HG03520 (cell line): ENCODE data around the gene VWCE.

Source experiments
- ATAC-seq: cut with Tn5 transposase; IDR thresholded peaks from one replicate; pipeline ENCODE4 v1.9.1; 2021; ENCODE audit warnings: mild to moderate bottlenecking, moderate library complexity; ENCODE audit not compliant: unreplicated experiment

Gene VWCE

DNA sequence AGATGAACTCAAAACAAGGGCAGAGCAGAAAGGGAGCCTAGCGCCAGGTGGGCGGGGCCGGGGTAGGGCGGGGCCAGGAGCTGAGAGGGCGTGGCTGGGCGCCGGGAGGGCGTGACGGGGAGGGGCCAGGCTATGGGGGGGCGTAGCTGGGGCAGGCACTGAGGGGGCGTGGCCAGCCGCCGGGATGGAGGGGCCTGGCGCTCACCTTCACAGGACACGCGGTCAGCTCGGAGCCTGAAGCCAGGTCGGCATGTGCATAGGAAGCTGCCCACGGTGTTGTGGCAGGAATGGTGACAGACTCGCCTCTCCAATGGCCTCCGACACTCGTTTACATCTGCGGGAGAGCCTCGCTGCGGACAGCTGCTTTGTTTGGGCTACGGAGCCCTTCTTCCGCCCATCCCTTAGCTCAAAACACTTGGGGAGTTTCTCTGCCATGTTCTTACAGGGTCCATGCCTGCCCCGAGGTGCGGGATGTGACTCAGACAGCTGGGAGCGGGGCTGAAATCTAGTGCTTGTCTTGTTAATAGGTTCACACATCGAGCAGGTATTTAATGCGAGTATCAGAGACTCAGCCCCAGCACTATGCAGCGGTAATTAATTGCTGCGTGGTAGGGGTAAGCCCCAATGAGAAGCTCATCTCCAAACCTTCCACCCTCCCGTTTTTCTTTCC lies 13.4 kb downstream of the VWCE start:
- ATAC-seq: no peak

- no peak for ATAC-seq
Measured at GRCh38 chr11:61280883-61281580, 14.1 kb downstream of the VWCE start.

DNA sequence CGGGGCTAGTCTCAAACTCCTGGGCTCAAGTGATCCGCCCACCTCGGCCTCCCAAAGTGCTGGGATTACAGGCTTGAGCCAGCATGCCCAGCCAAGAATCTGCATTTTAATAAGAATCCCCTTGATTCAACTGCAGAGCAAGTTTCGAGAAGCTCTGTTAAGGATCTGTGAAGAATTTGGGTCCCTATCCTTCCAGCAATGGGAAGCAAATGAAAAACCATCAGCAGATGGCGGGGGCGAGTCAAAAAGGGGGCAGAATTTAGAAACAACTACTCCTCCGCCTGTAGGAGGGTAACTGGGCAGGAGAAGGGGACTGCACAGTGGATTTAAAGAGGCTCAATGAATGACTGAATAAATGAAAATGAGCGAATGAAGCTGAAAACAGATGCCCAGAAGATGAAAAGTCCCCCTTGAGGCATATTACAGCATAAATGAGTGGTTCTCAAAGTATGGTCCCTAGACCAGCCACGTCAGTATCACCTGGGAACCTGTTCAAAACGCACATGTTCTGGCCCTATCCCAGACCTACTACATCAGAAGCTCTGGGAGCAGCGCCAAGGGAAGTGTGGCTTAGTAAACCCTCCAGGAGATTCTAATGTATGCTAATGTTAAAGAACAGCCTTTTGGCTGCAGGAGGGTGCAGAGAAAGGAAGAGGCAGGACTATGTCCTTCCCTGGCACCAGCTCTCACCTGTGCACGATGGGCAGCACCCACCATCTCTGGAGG lies 15.0 kb downstream of the VWCE start:
- no peak for ATAC-seq

GRCh38 chr11:61278001-61278470 lies 17.1 kb downstream of the VWCE start:
- ATAC-seq: no peak

GRCh38 chr11:61277186-61278000 lies 17.7 kb downstream of the VWCE start:
- ATAC-seq: no peak

GRCh38 chr11:61275191-61275590 lies 19.9 kb downstream of the VWCE start:
- no peak for ATAC-seq

- no peak for ATAC-seq
Measured at GRCh38 chr11:61274084-61274483, 21.0 kb downstream of the VWCE start.

DNA sequence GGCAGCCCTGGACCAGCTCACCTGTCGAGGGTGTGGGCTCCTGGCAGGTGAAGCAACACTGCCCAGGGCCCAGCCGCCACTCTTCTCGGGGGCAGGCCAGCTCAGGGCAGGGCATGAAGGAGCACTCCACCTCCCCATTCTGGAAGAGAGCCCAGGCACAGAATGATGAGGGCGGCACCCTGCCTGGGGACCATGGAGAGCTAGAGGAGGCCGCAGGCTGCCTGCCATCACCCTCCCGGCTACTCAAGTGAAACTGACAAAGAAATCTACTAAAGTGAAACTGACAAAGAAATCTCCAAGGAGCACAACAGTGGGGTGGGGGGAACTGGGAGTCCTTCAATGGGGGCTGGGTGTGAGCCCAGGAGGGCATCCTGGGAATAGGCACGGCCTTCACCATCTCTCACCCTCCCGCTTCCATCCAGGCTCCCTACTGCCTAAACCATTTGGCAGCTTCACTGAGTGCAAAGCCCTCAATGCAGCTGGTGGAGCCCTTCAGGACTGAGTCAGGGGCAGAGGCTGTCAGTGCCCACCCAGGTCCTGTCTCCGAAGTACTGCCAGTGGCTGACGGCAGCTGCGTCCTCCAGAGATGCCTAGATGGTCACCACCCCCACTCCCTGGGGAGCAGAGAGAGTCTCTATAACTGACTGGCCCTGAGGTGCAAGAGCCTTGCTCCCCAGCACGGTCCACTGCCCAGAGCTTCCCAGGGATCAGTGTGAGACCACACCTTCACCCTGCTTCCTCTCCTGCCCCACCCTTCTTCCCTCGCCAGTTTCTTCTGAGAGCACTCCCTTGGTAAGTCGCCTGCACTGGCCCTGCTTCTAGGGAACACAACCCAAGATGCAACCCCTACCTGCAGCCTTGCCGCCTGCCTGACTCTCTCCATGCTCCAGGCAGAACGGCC lies 21.7 kb downstream of the VWCE start:
- ATAC-seq: no peak

GRCh38 chr11:61272731-61273130 lies 22.4 kb downstream of the VWCE start:
- no peak for ATAC-seq

- ATAC-seq: no peak
Measured at GRCh38 chr11:61270354-61271076, 24.6 kb downstream of the VWCE start.

DNA sequence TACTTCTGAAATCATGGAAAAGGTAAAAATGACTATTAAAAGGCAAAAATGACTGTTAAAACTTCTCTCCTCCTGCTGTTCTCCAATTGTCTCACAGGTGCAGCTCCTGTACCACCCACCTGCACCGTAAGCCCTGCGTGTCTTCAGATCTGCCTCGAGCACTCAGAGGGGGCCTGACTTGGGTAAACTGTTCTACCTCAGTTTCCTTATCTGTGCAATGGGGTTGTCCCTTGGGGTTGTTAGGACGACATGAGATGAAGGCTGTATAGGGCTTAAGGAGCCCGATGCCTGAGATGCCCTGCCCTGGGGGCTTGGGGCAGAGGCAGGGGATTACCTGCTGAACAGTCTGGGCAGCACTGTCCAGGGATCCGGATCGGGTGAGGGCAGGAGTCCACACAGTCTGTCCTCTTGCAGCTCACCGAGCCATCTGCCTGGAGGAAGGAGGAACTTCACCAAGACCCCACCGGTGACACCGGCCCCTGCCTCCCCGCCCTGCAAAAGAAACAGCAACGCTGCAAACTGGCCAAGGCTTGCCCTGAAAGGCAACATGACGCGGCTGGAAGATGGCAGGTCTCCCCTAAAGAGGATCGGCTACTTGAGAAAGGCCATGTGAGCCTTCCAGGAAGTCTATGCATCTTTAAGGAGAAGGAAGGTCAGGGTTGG lies 26.4 kb downstream of the VWCE start:
- ATAC-seq: no peak

DNA sequence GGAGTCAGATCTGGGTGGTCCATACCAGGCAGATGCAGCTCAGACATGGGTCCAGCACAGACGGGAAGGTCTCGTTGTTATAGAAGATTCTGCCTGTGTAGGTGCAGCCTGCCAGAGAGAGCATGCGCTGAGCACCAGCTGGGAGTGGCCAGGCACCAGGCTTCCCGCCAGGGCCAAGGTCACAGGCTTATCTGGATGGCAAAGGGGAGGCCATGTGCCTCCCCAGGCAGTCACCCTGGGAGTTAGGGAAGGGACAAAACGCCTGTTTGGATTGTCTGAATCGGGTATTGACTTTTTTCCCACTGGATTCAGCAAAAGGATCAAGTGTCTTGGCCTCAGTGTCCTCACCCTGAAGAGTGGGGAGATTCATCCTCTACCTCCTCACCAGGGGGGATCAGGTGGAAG lies 27.7 kb downstream of the VWCE start:
- ATAC-seq: no peak

DNA sequence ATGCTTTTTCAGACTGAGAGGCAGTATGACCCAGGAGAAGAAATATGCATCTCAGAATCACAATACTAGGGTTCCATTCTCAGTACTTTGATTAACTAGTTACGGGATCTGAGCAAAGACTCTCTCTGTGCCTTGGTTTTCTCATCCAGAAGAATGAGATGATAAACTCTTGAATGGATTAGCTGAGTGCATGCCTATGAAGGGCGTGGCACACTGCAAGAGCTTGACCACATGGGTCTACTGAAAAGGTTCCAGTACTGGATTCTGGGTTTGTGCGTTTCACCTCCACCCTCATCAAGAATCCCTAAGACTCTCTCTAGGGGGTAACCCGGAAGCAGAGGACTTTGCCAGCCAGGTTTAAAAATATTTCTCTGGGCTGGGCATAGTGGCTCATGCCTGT lies 28.5 kb downstream of the VWCE start:
- no peak for ATAC-seq

- no peak for ATAC-seq
Measured at GRCh38 chr11:61265357-61265756, 29.8 kb downstream of the VWCE start.

GRCh38 chr11:61264795-61265194 lies 30.3 kb downstream of the VWCE start:
- ATAC-seq: no peak

GRCh38 chr11:61264371-61264770 lies 30.7 kb downstream of the VWCE start:
- no peak for ATAC-seq

- no peak for ATAC-seq
Measured at GRCh38 chr11:61259363-61259762, 35.8 kb downstream of the VWCE start.

DNA sequence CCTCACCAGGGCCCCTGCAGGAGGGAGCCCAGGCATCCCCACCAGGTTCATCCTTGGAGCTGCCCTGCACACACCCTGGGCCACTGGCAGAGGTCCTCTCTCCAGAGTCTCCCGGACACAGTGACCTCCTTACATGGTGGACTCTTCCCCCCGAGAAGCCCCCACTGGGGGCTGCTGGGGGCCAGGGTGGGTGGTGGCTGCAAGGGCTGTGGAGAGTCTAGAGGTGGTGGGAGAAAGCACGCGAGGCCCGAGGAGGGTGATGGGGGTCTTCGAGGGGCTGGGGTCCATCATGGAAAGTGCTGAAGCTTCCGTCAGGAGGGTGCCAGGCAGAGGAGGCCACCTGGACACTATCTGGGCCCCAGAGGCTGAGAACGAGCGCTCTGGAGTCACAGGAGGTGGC lies 36.6 kb downstream of the VWCE start:
- ATAC-seq: no peak
